ENCODE results near the gene FANCB. TPM values are rescaled to one million over a fixed set of nuclear protein-coding genes. Genes with fewer than 3 reads are reported as not detected.

The FANCB gene
- total and polyA plus RNA-seq, 2 donors (not counting 1 experiment from before 2014, with no cell fraction given) = 3.1 to 3.9 TPM

GRCh38 chrX:14865201-14865600 is 7.7 kb downstream of the FANCB start:
- ChIA-PET POLR2A (no interaction called here), CTCF (no interaction called here)
- Histone ChIP-seq H4K20me1 (ENCODE audit: control insufficient read depth, insufficient read depth, low read length, poor library complexity, severe bottlenecking) (no peaks in the 10 kb centered on the region), H3K9ac (ENCODE audit: low read length) (no peak overlapping the region), H3K79me2 (ENCODE audit: control insufficient read depth, insufficient read depth, low read length) (no peaks in the 10 kb centered on the region), H3K27ac (ENCODE audit: low read length in 2 of 2) (no peak overlapping the region), H3K27me3 (replicated peaks in 1 of 4; ENCODE audit: control extremely low read depth in 1 of 4, control insufficient read depth in 3 of 4, insufficient read depth in 4 of 4, low read length in 3 of 4) (no peaks in the 10 kb centered on the region), H3K4me3 (ENCODE audit: control extremely low read depth in 1 of 5, extremely low read depth in 1 of 5, insufficient read depth in 1 of 5, low read depth in 2 of 5, low read length in 4 of 5) (no peak overlapping the region), H3K36me3 (replicated peaks in 1 of 2; ENCODE audit: control extremely low read depth in 1 of 2, control insufficient read depth in 1 of 2, extremely low read depth in 1 of 2, insufficient read depth in 2 of 2, low read length in 1 of 2) (no peaks in the 10 kb centered on the region), H3K4me1 (ENCODE audit: control insufficient read depth in 2 of 2, insufficient read depth in 2 of 2, low read length in 2 of 2) (no peaks in the 10 kb centered on the region), H3K9me3 (ENCODE audit: control extremely low read depth in 1 of 3, control insufficient read depth in 2 of 3, insufficient read depth in 1 of 3, low read length in 2 of 3) (no peaks in the 10 kb centered on the region), H3K4me2 (replicated peaks; ENCODE audit: low read depth, low read length, poor library complexity, severe bottlenecking) (no peak overlapping the region), H2AFZ (ENCODE audit: insufficient read depth, low read depth, low read length, poor library complexity, severe bottlenecking) (no peak overlapping the region)
- no peak for ATAC-seq (ENCODE audit: low read depth)
- no peaks in the 10 kb centered on the region for H3K27me3 Mint-ChIP-seq
- no peak overlapping the region for H3K27ac Mint-ChIP-seq
- TF ChIP-seq CTCF (IDR thresholded peaks at IDR 0.05) = no peak
- no peak for TF ChIP-seq EZH2 (IDR thresholded peaks at IDR 0.05; ENCODE audit: borderline replicate concordance, insufficient read depth, low read depth, low read length, poor library complexity, severe bottlenecking)
- no peak overlapping the region for H3K4me3 Mint-ChIP-seq
- no CpG with 5 or more reads among the region's 1 CpG for whole genome bisulfite sequencing (ENCODE audit: insufficient coverage)
- intact Hi-C loops (cut with micrococcal nuclease) = no loop called here
- H3K4me1 Mint-ChIP-seq = no peaks in the 10 kb centered on the region
- DNase-seq = no peak
- H3K9me3 Mint-ChIP-seq (ENCODE audit: insufficient read depth) = no peaks in the 10 kb centered on the region

GRCh38 chrX:14864631-14865030 is 8.2 kb downstream of the FANCB start:
- H3K27ac Mint-ChIP-seq = no peak overlapping the region

More at GRCh38 chrX:14864631-14865030, 8.2 kb downstream of the FANCB start:
- H3K27me3 Mint-ChIP-seq = no peaks in the 10 kb centered on the region
- Histone ChIP-seq H2AFZ (ENCODE audit: insufficient read depth, low read depth, low read length, poor library complexity, severe bottlenecking) (no peak overlapping the region), H3K27me3 (replicated peaks in 1 of 4; ENCODE audit: control extremely low read depth in 1 of 4, control insufficient read depth in 3 of 4, insufficient read depth in 4 of 4, low read length in 3 of 4) (no peaks in the 10 kb centered on the region), H3K4me2 (replicated peaks; ENCODE audit: low read depth, low read length, poor library complexity, severe bottlenecking) (no peak overlapping the region), H3K79me2 (ENCODE audit: control insufficient read depth, insufficient read depth, low read length) (no peaks in the 10 kb centered on the region), H3K4me1 (ENCODE audit: control insufficient read depth in 2 of 2, insufficient read depth in 2 of 2, low read length in 2 of 2) (no peaks in the 10 kb centered on the region), H3K4me3 (ENCODE audit: control extremely low read depth in 1 of 5, extremely low read depth in 1 of 5, insufficient read depth in 1 of 5, low read depth in 2 of 5, low read length in 4 of 5) (no peak overlapping the region), H4K20me1 (ENCODE audit: control insufficient read depth, insufficient read depth, low read length, poor library complexity, severe bottlenecking) (no peaks in the 10 kb centered on the region), H3K9me3 (ENCODE audit: control extremely low read depth in 1 of 3, control insufficient read depth in 2 of 3, insufficient read depth in 1 of 3, low read length in 2 of 3) (no peaks in the 10 kb centered on the region), H3K27ac (ENCODE audit: low read length in 2 of 2) (no peak overlapping the region), H3K9ac (ENCODE audit: low read length) (no peak overlapping the region), H3K36me3 (replicated peaks in 1 of 2; ENCODE audit: control extremely low read depth in 1 of 2, control insufficient read depth in 1 of 2, extremely low read depth in 1 of 2, insufficient read depth in 2 of 2, low read length in 1 of 2) (no peaks in the 10 kb centered on the region)
- no peak for ATAC-seq (ENCODE audit: low read depth)
- DNase-seq = no peak
- H3K4me3 Mint-ChIP-seq = no peak overlapping the region
- TF ChIP-seq EZH2 (IDR thresholded peaks at IDR 0.05; ENCODE audit: borderline replicate concordance, insufficient read depth, low read depth, low read length, poor library complexity, severe bottlenecking) = no peak
- TF ChIP-seq CTCF (IDR thresholded peaks at IDR 0.05) = no peak
- ChIA-PET POLR2A (no interaction called here), CTCF (no interaction called here)
- H3K4me1 Mint-ChIP-seq = no peaks in the 10 kb centered on the region
- intact Hi-C loops (cut with micrococcal nuclease) = no loop called here
- no peaks in the 10 kb centered on the region for H3K9me3 Mint-ChIP-seq (ENCODE audit: insufficient read depth)
- no CpG with 5 or more reads among the region's 1 CpG for WGBS (ENCODE audit: insufficient coverage)
